HEK293 (cell line): ENCODE results near the gene COL18A1.

Experiments
- GFI1B ChIP-seq: fragments of 450-650 bp; formaldehyde crosslinking; IDR thresholded peaks from 2 replicates; pipeline ENCODE4 v1.5.1; 2016; ENCODE audit warnings: missing biosample characterization, missing genetic modification characterization
- KLF16 ChIP-seq: fragments of 450-650 bp; formaldehyde crosslinking; IDR thresholded peaks from 2 replicates; pipeline ENCODE4 v1.5.1; 2017; ENCODE audit warnings: missing biosample characterization, missing genetic modification characterization
- OVOL3 ChIP-seq: fragments of 450-650 bp; formaldehyde crosslinking; IDR thresholded peaks from 2 replicates; pipeline ENCODE4 v1.5.1; 2016; ENCODE audit warnings: missing biosample characterization, missing genetic modification characterization
- ZBTB48 ChIP-seq: fragments of 450-650 bp; formaldehyde crosslinking; IDR thresholded peaks from 2 replicates; pipeline ENCODE4 v1.5.1; 2016; ENCODE audit warnings: missing biosample characterization, missing genetic modification characterization
- ZNF16 ChIP-seq: fragments of 450-650 bp; formaldehyde crosslinking; IDR thresholded peaks from 2 replicates; pipeline ENCODE4 v1.5.1; 2016; ENCODE audit warnings: low read depth, missing biosample characterization, missing genetic modification characterization
- ZNF302 ChIP-seq: fragments of 450-650 bp; formaldehyde crosslinking; IDR thresholded peaks from 2 replicates; pipeline ENCODE4 v1.5.1; 2016; ENCODE audit warnings: missing biosample characterization, missing genetic modification characterization, low read depth
- ZNF354C ChIP-seq: fragments of 450-650 bp; formaldehyde crosslinking; IDR thresholded peaks from 2 replicates; pipeline ENCODE4 v1.5.1; 2016; ENCODE audit warnings: missing biosample characterization, missing genetic modification characterization, low read depth, borderline replicate concordance
- ZNF768 ChIP-seq: fragments of 450-650 bp; formaldehyde crosslinking; IDR thresholded peaks from 2 replicates; pipeline ENCODE4 v1.5.1; 2018; ENCODE audit warnings: missing biosample characterization, mild to moderate bottlenecking, missing genetic modification characterization
- ZNF843 ChIP-seq: fragments of 450-650 bp; formaldehyde crosslinking; IDR thresholded peaks from 2 replicates; pipeline ENCODE4 v1.5.1; 2016; ENCODE audit warnings: missing biosample characterization, missing genetic modification characterization
- TF ChIP-seq, protein P1 (sequence below): fragments of 450-650 bp; formaldehyde crosslinking; IDR thresholded peaks from 2 replicates; pipeline ENCODE4 v1.5.1; 2016; ENCODE audit warnings: missing biosample characterization, missing genetic modification characterization
- TF ChIP-seq, protein P2 (sequence below): fragments of 450-650 bp; formaldehyde crosslinking; IDR thresholded peaks from 2 replicates; pipeline ENCODE4 v1.5.1; 2016; ENCODE audit warnings: missing biosample characterization, missing genetic modification characterization

GRCh38 chr21:45416620-45417019, 11.7 kb downstream of the COL18A1 start:
- TF ChIP-seq ZNF354C (tag by site-specific recombination) (no peak), GFI1B (tag by site-specific recombination) (no peak), KLF16 (no peak), ZNF302 (tag by site-specific recombination) (no peak), OVOL3 (tag by site-specific recombination) (no peak), ZNF768 (tag by site-specific recombination) (no peak), ZNF16 (no peak), ZNF843 (tag by site-specific recombination) (no peak), ZBTB48 (tag by site-specific recombination) (no peak)
- TF ChIP-seq, protein P1, sequence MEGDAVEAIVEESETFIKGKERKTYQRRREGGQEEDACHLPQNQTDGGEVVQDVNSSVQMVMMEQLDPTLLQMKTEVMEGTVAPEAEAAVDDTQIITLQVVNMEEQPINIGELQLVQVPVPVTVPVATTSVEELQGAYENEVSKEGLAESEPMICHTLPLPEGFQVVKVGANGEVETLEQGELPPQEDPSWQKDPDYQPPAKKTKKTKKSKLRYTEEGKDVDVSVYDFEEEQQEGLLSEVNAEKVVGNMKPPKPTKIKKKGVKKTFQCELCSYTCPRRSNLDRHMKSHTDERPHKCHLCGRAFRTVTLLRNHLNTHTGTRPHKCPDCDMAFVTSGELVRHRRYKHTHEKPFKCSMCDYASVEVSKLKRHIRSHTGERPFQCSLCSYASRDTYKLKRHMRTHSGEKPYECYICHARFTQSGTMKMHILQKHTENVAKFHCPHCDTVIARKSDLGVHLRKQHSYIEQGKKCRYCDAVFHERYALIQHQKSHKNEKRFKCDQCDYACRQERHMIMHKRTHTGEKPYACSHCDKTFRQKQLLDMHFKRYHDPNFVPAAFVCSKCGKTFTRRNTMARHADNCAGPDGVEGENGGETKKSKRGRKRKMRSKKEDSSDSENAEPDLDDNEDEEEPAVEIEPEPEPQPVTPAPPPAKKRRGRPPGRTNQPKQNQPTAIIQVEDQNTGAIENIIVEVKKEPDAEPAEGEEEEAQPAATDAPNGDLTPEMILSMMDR (tag by site-specific recombination), result no peak
- TF ChIP-seq, protein P2, sequence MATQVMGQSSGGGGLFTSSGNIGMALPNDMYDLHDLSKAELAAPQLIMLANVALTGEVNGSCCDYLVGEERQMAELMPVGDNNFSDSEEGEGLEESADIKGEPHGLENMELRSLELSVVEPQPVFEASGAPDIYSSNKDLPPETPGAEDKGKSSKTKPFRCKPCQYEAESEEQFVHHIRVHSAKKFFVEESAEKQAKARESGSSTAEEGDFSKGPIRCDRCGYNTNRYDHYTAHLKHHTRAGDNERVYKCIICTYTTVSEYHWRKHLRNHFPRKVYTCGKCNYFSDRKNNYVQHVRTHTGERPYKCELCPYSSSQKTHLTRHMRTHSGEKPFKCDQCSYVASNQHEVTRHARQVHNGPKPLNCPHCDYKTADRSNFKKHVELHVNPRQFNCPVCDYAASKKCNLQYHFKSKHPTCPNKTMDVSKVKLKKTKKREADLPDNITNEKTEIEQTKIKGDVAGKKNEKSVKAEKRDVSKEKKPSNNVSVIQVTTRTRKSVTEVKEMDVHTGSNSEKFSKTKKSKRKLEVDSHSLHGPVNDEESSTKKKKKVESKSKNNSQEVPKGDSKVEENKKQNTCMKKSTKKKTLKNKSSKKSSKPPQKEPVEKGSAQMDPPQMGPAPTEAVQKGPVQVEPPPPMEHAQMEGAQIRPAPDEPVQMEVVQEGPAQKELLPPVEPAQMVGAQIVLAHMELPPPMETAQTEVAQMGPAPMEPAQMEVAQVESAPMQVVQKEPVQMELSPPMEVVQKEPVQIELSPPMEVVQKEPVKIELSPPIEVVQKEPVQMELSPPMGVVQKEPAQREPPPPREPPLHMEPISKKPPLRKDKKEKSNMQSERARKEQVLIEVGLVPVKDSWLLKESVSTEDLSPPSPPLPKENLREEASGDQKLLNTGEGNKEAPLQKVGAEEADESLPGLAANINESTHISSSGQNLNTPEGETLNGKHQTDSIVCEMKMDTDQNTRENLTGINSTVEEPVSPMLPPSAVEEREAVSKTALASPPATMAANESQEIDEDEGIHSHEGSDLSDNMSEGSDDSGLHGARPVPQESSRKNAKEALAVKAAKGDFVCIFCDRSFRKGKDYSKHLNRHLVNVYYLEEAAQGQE (tag by site-specific recombination), result no peak
